Aorta (tissue), 5 donors: Measurements from ENCODE around the gene NCKAP5. TPM values are rescaled to one million over a fixed set of nuclear protein-coding genes. Genes with fewer than 3 reads are reported as not detected.

Experiments used
- ATAC-seq: fragments of 200-7000 bp; cut with Tn5 transposase; one replicate; pipeline ENCODE4 v1.9.1; 2022; ENCODE audit warnings: moderate library complexity; ENCODE audit not compliant: low FRiP score
- DNase-seq, 2 donors: peaks; one replicate each; pipeline ENCODE4 v3.0.0-alpha.2; 2020
- H3K27ac ChIP-seq, 2 donors: one replicate each; pipeline ENCODE4 v1.5.1; 2013; ENCODE audit warnings: low read length in 2 of 2, mild to moderate bottlenecking in 2 of 2, moderate library complexity in 2 of 2, control low read depth in 1 of 2, inconsistent platforms in 1 of 2, low read depth in 1 of 2
- H3K27me3 ChIP-seq, 2 donors: one replicate each; pipeline ENCODE4 v1.6.1; 2013; ENCODE audit warnings: control low read depth in 1 of 2, low read length in 1 of 2, mild to moderate bottlenecking in 1 of 2, moderate library complexity in 1 of 2; ENCODE audit not compliant: insufficient read depth in 2 of 2, control insufficient read depth in 1 of 2
- H3K36me3 ChIP-seq, 2 donors: one replicate each; pipeline ENCODE4 v1.6.1; 2013; ENCODE audit warnings: control low read depth in 1 of 2, low read length in 1 of 2, mild to moderate bottlenecking in 1 of 2; ENCODE audit not compliant: insufficient read depth in 2 of 2, control insufficient read depth in 1 of 2
- H3K4me1 ChIP-seq, 2 donors: one replicate each; pipeline ENCODE4 v1.6.1; 2013; ENCODE audit warnings: low read length in 2 of 2, control low read depth in 1 of 2, mild to moderate bottlenecking in 1 of 2, moderate library complexity in 1 of 2; ENCODE audit not compliant: insufficient read depth in 2 of 2, control insufficient read depth in 1 of 2
- H3K4me3 ChIP-seq, 2 donors: one replicate each; pipeline ENCODE4 v1.5.1; 2013; ENCODE audit warnings: low read length in 2 of 2, control low read depth in 1 of 2, mild to moderate bottlenecking in 1 of 2
- H3K9me3 ChIP-seq: one replicate; pipeline ENCODE4 v1.6.1; 2013; ENCODE audit warnings: mild to moderate bottlenecking, low read length; ENCODE audit not compliant: control insufficient read depth
- WGBS, 2 donors: extraction: QIAGEN DNeasy Blood & Tissue Kit; methylation state at CpG; one replicate each; pipeline ENCODE4 v1.1.7; 2013; 5-methylcytosine and 5-hydroxymethylcytosine counted together
- intact Hi-C, 2 donors: fragments of 100-400 bp; cut with DNase I; formaldehyde crosslinking; loops; one replicate each; pipeline versions ENCODE4 v1.14.2 to v1.15.0; 2022
- polyA plus RNA-seq, 2 donors: library from polyadenylated mRNA; stranded (reverse); fragments of 200-250 nt; gene quantifications; one replicate each; pipeline ENCODE4 v1.2.3, GENCODE V29; 2013
- total RNA-seq, 2 donors: library from RNA; stranded (reverse); fragmentation: NEBNext Ultra II Directional; extraction: Animal tissue kit (Norgen Biotek cat#: 25700); gene quantifications; one replicate each; pipeline ENCODE4 v1.2.1, GENCODE V29; 2021
- donor health status: healthy with polysubstance abuse.
- donor health status: Bipolar disorder and iron deficiency.
- donor health status: DM: no; HTN: no; CAD: no.
- donor health status: DM: no; HTN: no; CAD: no.
- donor health status: DM: yes; HTN: yes; CAD: no.

The NCKAP5 gene
- total and polyA plus RNA-seq, 4 donors, result 0.75 to 7.5 (median 2.4) TPM; not detected in 1

- no peak overlapping the region for H3K27ac ChIP-seq
- WGBS, 2 donors, result 84 to 87% methylated on average over 2 of the region's 2 CpGs
- no peaks in the 10 kb centered on the region for H3K9me3 ChIP-seq
- H3K4me3 ChIP-seq, result no peak overlapping the region
- ATAC-seq (no peak), DNase-seq (no peak)
- no peaks in the 10 kb centered on the region for H3K4me1 ChIP-seq
- intact Hi-C loops, result no loop called here
- no peaks in the 10 kb centered on the region for H3K27me3 ChIP-seq
- no peaks in the 10 kb centered on the region for H3K36me3 ChIP-seq
Observed at GRCh38 chr2:133148187-133148586, 420.1 kb downstream of the NCKAP5 start.

- Histone ChIP-seq H3K4me1 (no peaks in the 10 kb centered on the region), H3K9me3 (no peaks in the 10 kb centered on the region), H3K27ac (no peak overlapping the region), H3K27me3 (no peaks in the 10 kb centered on the region), H3K4me3 (no peak overlapping the region), H3K36me3 (no peaks in the 10 kb centered on the region)
- DNase-seq (no peak), ATAC-seq (no peak)
- 26 to 30% methylated on average over 1 of the region's 1 CpG for WGBS, 2 donors
- intact Hi-C loops, result no loop called here
Observed at GRCh38 chr2:133146893-133147292, 421.4 kb downstream of the NCKAP5 start.

GRCh38 chr2:133143645-133144044 lies 424.6 kb downstream of the NCKAP5 start:
- ATAC-seq, result no peak
- Histone ChIP-seq H3K9me3 (no peaks in the 10 kb centered on the region), H3K4me3 (no peak overlapping the region), H3K4me1 (peaks cover 0 to 1% of the 10 kb centered on the region in 2 donors), H3K27ac (no peak overlapping the region), H3K36me3 (no peaks in the 10 kb centered on the region), H3K27me3 (no peaks in the 10 kb centered on the region)
- WGBS, 2 donors, result 100% methylated on average over 1 of the region's 1 CpG
- no peak for DNase-seq
- intact Hi-C loops, result no loop called here

GRCh38 chr2:133142087-133142486 lies 426.2 kb downstream of the NCKAP5 start:
- no peak overlapping the region for H3K27ac ChIP-seq
- H3K27me3 ChIP-seq, result no peaks in the 10 kb centered on the region
- H3K9me3 ChIP-seq, result no peaks in the 10 kb centered on the region
- H3K4me3 ChIP-seq, result no peak overlapping the region
- no peak for DNase-seq
- intact Hi-C loops, result no loop called here
- no peaks in the 10 kb centered on the region for H3K36me3 ChIP-seq
- peaks cover 0 to 1% of the 10 kb centered on the region in 2 donors for H3K4me1 ChIP-seq
- no peak for ATAC-seq
- WGBS, 2 donors, result 90 to 91% methylated on average over 3 of the region's 3 CpGs

- H3K4me1 ChIP-seq, result peaks cover 0 to 1% of the 10 kb centered on the region in 2 donors
- H3K4me3 ChIP-seq, result no peak overlapping the region
- ATAC-seq, result no peak
- WGBS, 2 donors, result 87 to 93% methylated on average over 1 of the region's 1 CpG
- no peak overlapping the region for H3K27ac ChIP-seq
- intact Hi-C loops, result no loop called here
- no peak for DNase-seq
- H3K27me3 ChIP-seq, result no peaks in the 10 kb centered on the region
- no peaks in the 10 kb centered on the region for H3K9me3 ChIP-seq
- H3K36me3 ChIP-seq, result no peaks in the 10 kb centered on the region
Observed at GRCh38 chr2:133140620-133141019, 427.6 kb downstream of the NCKAP5 start.

- Histone ChIP-seq H3K4me1 (peaks cover 0 to 1% of the 10 kb centered on the region in 2 donors), H3K36me3 (no peaks in the 10 kb centered on the region), H3K27ac (no peak overlapping the region), H3K27me3 (no peaks in the 10 kb centered on the region), H3K9me3 (no peaks in the 10 kb centered on the region), H3K4me3 (no peak overlapping the region)
- intact Hi-C loops, result no loop called here
- DNase-seq (no peak), ATAC-seq (no peak)
- 69 to 71% methylated on average over 4 of the region's 4 CpGs for WGBS, 2 donors
Observed at GRCh38 chr2:133139847-133140533, 428.3 kb downstream of the NCKAP5 start.

- intact Hi-C loops, result no loop called here
- no peaks in the 10 kb centered on the region for H3K9me3 ChIP-seq
- ATAC-seq (no peak), DNase-seq (no peak)
- no peaks in the 10 kb centered on the region for H3K36me3 ChIP-seq
- peaks cover 0 to 1% of the 10 kb centered on the region in 2 donors for H3K4me1 ChIP-seq
- no peak overlapping the region for H3K27ac ChIP-seq
- 85 to 92% methylated on average over 4 of the region's 4 CpGs for WGBS, 2 donors
- no peaks in the 10 kb centered on the region for H3K27me3 ChIP-seq
- H3K4me3 ChIP-seq, result no peak overlapping the region
Observed at GRCh38 chr2:133138693-133139092, 429.6 kb downstream of the NCKAP5 start.

GRCh38 chr2:133135035-133135654 lies 433.1 kb downstream of the NCKAP5 start:
- Histone ChIP-seq H3K4me1 (peaks cover 0 to under 1% of the 10 kb centered on the region in 2 donors), H3K9me3 (no peaks in the 10 kb centered on the region), H3K36me3 (no peaks in the 10 kb centered on the region), H3K27me3 (no peaks in the 10 kb centered on the region), H3K4me3 (no peak overlapping the region), H3K27ac (no peak overlapping the region)
- 80 to 85% methylated on average over 10 of the region's 10 CpGs for WGBS, 2 donors
- ATAC-seq (no peak), DNase-seq (no peak)
- intact Hi-C loops, result no loop called here
